Measurements from ENCODE around the gene TSPAN1.
A peak's percentile ranks its signal among the peaks of the same experiment; 100 is the strongest.

The TSPAN1 gene

GRCh38 chr1:46183926-46184557, 9.2 kb downstream of the TSPAN1 start:
- TF ChIP-seq, protein P1, sequence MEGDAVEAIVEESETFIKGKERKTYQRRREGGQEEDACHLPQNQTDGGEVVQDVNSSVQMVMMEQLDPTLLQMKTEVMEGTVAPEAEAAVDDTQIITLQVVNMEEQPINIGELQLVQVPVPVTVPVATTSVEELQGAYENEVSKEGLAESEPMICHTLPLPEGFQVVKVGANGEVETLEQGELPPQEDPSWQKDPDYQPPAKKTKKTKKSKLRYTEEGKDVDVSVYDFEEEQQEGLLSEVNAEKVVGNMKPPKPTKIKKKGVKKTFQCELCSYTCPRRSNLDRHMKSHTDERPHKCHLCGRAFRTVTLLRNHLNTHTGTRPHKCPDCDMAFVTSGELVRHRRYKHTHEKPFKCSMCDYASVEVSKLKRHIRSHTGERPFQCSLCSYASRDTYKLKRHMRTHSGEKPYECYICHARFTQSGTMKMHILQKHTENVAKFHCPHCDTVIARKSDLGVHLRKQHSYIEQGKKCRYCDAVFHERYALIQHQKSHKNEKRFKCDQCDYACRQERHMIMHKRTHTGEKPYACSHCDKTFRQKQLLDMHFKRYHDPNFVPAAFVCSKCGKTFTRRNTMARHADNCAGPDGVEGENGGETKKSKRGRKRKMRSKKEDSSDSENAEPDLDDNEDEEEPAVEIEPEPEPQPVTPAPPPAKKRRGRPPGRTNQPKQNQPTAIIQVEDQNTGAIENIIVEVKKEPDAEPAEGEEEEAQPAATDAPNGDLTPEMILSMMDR (conservative IDR thresholded peaks at IDR 0.05): no peak
- H3K27ac ChIP-seq: peak overlapping the region; percentile 98

DNA sequence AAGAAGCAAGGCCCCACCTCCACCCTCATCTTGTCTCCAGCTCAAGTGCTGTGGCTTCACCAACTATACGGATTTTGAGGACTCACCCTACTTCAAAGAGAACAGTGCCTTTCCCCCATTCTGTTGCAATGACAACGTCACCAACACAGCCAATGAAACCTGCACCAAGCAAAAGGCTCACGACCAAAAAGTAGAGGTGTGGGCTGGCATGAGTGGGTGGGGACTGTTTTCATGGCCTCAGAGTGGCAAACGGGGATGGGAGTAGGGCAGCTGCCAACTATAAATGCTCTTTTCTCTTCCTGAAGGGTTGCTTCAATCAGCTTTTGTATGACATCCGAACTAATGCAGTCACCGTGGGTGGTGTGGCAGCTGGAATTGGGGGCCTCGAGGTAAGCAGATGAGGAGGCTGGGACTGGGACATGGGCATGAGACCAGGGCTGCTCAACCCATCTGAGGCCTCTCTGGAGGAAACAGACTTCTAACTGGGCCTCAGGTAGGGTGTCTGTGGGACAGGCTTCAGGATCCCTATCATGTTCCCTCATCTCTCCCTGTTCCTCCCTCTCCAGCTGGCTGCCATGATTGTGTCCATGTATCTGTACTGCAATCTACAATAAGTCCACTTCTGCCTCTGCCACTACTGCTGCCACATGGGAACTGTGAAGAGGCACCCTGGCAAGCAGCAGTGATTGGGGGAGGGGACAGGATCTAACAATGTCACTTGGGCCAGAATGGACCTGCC, 10.2 kb downstream of the TSPAN1 start:
- peak overlapping the region; percentile 98 for H3K27ac ChIP-seq
- TF ChIP-seq, protein P1 (conservative IDR thresholded peaks at IDR 0.05): no peak

DNA sequence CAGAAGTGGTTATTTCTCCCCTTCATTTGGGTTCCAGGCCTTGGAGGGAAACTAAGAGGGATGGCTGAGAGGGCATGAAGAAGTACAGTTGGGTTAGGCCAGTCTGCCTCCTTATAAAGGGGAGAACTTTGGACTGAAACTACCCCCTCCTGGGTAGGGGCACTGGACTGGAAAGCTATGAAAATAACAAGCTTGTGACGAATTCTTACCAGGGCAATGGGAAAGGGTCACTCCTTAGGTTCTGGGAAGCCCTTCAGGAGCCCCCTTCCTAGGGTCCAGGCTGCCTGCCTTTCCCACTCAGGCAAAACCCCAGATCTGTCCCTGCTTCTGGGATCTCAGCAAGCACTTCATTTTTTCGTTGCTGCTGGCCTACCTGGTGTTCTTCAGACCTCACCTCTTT, 11.2 kb downstream of the TSPAN1 start:
- peak overlapping the region; percentile 98 for H3K27ac ChIP-seq
- TF ChIP-seq, protein P1 (conservative IDR thresholded peaks at IDR 0.05): no peak

- no peak overlapping the region for H3K27ac ChIP-seq
- TF ChIP-seq, protein P1 (conservative IDR thresholded peaks at IDR 0.05): no peak
These were observed 12.4 kb downstream of the TSPAN1 start for GRCh38 chr1:46187106-46187869.

DNA sequence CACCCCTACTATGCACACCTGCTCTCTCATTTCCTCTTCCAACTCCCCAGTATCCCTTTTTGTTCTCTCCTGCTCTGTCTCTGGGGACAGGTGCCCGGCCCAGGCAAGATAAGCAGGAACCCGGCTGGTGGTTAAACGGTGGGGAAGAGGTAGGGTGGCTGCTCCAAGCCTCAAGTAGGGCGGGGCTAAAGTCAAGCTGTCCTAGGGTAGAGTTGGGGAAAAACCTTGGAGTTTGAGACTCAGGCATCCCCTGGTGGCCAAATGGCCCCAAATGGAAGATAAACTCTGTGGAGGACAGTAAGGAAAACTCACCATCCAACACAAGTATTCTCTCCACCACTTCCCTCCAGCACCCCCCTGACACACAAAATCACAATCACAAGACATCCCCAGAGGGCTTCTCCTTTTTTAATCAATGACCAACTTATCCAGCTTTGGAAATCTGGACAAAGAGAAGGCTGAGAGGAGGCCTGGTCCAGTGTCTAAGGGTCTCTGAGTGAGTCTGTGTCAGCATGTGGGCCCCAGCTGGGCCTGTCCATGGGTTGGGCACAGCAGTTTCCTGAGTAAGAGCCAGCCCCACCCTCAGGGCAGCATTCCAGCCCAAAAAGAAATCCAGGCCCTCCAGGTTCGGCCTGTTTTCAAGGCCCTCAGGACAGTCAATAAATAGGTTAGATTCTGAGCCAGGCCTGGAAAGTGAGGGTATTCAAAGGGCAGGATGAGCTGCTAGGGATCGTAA, 13.6 kb downstream of the TSPAN1 start:
- TF ChIP-seq, protein P1 (conservative IDR thresholded peaks at IDR 0.05): no peak
- H3K27ac ChIP-seq: peak overlapping the region; percentile 47

DNA sequence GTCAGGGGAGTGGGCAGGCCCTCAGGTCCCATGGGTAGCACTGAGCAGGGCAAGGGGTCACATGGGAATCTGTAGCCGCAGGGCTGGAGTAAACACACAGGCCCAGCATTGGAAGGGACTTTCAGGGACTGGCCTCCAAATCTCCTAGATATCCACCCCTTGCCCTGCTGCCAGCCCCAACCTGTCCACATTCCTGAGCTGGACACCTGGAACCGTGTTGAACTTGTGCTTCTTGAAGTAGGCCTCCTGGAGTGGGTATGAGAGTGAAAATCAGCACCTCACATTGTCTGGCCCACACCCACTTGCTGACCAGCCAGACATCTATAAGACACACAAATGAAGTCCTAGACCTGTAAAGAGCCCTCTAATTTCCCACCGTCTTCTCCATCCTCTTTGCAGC, 15.7 kb downstream of the TSPAN1 start:
- TF ChIP-seq, protein P1 (conservative IDR thresholded peaks at IDR 0.05): no peak
- no peak overlapping the region for H3K27ac ChIP-seq

Data from VCaP (cell line).